Stomach smooth muscle (tissue), 2 donors: ENCODE data around the gene INPP5K.
"Not testable (repeated sequence)": the region's sequence is repeated elsewhere in the genome, so short reads cannot be mapped to it uniquely, and the experiment has no call there.

Experiments
- H3K27ac ChIP-seq: one replicate; pipeline ENCODE4 v1.7.0; 2013; ENCODE audit warnings: mild to moderate bottlenecking, low read length, inconsistent platforms
- H3K27me3 ChIP-seq, 2 donors: one replicate each; pipeline ENCODE4 v1.7.0; 2013; ENCODE audit warnings: low read length in 2 of 2; ENCODE audit not compliant: insufficient read depth in 2 of 2, control insufficient read depth in 1 of 2
- H3K36me3 ChIP-seq, 2 donors: one replicate each; pipeline ENCODE4 v1.7.0; 2013; ENCODE audit warnings: low read length in 2 of 2; ENCODE audit not compliant: control insufficient read depth in 2 of 2, insufficient read depth in 2 of 2
- H3K4me1 ChIP-seq: one replicate; pipeline ENCODE4 v1.7.0; 2013; ENCODE audit warnings: low read length; ENCODE audit not compliant: control insufficient read depth, insufficient read depth
- H3K4me3 ChIP-seq, 2 donors: one replicate each; pipeline ENCODE4 v1.7.0; 2013; ENCODE audit warnings: low read length in 2 of 2
- H3K9ac ChIP-seq, 2 donors: one replicate each; pipeline ENCODE4 v1.7.0; 2013; ENCODE audit warnings: low read length in 2 of 2, mild to moderate bottlenecking in 1 of 2
- H3K9me3 ChIP-seq, 2 donors: one replicate each; pipeline ENCODE4 v1.7.0; 2013; ENCODE audit warnings: low read length in 2 of 2; ENCODE audit not compliant: control insufficient read depth in 2 of 2
- donor health status: healthy.
- donor health status: Pancreatic carcinoma.

INPP5K gene

DNA sequence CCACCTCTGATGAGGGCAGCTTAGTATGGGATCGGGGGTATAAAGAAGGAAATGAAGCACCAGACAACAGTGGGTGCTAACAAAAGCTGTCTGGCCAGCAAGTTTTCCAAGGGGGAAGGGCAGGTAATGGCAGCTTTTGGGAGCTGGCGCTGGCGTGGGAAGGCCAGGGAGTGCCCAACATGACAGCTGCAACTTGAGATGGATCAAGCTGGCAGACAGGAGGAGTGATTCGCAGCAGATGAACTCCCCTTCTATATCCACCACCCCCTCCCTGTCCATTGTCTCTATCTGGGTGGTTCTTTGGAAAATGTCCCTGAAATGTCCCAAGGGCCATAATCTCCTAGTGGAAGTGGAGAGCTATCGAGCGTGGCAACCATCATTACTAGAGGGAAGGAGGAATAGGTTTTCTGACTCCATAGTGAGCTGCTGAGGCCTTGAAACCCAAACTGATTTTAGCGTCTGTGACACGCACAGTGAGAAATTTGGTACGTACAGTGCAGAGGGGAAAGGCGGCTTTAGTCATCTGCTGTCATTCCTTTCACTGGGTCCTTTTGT lies 4.8 kb upstream of the INPP5K start:
- H3K27ac ChIP-seq: no peak overlapping the region
- no peak overlapping the region for H3K9ac ChIP-seq
- no peaks in the 10 kb centered on the region for H3K27me3 ChIP-seq
- H3K36me3 ChIP-seq: peaks cover 18 to 23% of the 10 kb centered on the region in 2 donors
- H3K9me3 ChIP-seq: no peaks in the 10 kb centered on the region
- H3K4me1 ChIP-seq: peaks cover 9% of the 10 kb centered on the region
- no peak overlapping the region for H3K4me3 ChIP-seq

DNA sequence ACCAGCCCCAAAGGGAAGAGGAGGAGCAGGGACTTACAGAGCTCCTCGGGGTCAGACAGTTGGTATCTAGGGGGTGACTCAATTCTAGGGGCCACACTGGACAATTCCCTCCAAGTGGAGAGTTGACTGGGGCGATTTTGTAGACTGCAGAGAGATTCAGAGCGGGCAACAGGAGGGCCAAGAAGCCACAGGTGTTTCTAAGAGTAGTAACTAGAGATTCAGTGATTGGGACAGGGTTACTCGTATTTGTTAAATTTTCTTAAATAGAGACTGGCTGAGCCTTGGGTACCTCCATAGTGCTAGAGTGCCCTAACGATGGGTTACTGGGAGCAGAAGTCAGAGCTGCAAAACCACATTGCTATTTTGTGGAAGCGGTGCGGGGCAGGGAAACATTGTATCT lies 3.3 kb upstream of the INPP5K start:
- Histone ChIP-seq H3K27me3 (no peaks in the 10 kb centered on the region), H3K27ac (no peak overlapping the region), H3K36me3 (peaks cover 15 to 18% of the 10 kb centered on the region in 2 donors), H3K9ac (no peak overlapping the region), H3K4me1 (peaks cover 23% of the 10 kb centered on the region), H3K4me3 (no peak overlapping the region), H3K9me3 (no peaks in the 10 kb centered on the region)

DNA sequence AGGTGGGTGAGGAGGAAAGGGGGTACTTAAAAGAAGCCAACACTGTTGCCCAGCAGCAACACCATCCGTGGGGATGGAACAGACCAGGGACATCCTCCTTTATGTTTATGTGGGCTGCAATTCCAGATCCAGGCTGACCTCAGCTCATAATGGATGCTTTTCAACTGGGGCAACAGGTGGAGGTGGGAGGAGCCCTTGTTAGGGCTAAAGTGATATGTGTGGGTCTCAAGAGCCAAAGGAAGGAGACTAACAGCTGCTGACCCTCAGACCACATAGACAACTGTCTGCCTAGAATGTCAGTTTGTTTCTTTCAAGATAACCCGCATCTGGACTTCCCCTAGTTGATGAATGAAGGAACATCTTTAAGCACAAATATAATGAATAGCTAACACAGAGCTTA lies 2.0 kb upstream of the INPP5K start:
- peaks cover 29% of the 10 kb centered on the region for H3K4me1 ChIP-seq
- no peaks in the 10 kb centered on the region for H3K9me3 ChIP-seq
- H3K27ac ChIP-seq: no peak overlapping the region
- H3K9ac ChIP-seq: no peak overlapping the region
- peaks cover 19 to 21% of the 10 kb centered on the region in 2 donors for H3K36me3 ChIP-seq
- no peaks in the 10 kb centered on the region for H3K27me3 ChIP-seq
- no peak overlapping the region for H3K4me3 ChIP-seq

DNA sequence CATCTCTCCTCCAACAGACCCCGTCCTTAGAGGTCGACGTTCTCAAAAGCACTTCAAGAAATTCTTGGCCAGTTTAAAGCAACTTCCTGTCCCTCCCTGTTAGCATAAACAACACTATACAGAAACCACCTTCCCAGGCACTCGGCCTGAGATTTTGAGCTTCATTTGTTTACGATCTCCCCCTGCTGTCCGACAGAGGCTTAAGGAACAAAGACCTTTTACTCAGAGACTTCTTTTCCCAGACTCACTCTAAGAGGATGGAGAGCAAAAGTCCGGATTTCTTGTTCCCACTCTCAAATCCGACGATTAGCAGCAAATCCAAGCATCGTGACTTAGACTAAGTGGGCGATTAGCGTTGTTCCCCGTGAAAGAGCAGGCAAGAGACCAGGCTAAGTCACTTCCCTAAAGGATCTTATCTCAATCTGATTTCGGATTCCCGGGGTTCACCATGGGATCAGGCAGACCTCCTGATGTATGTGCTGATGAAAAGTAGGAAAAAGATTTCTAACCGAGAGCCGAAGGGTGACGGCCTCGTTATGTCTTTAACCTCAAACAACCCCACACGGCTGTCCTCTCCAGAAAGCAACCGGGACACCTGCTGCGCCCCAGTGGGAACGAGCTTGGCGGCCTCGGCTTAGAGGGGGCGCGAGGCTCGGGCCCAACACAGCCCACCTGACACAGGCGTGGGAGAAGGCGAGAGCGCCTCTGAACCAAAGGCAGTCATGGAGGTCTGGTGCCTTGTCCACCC lies 598 bp downstream of the INPP5K start:
- H3K9me3 ChIP-seq: no peaks in the 10 kb centered on the region
- H3K9ac ChIP-seq: peak overlapping the region; percentile 86 to 87
- H3K4me1 ChIP-seq: peaks cover 53% of the 10 kb centered on the region
- no peaks in the 10 kb centered on the region for H3K27me3 ChIP-seq
- H3K4me3 ChIP-seq: peak overlapping the region; percentile 94
- peaks cover 17 to 21% of the 10 kb centered on the region in 2 donors for H3K36me3 ChIP-seq
- H3K27ac ChIP-seq: peak overlapping the region; percentile 90

DNA sequence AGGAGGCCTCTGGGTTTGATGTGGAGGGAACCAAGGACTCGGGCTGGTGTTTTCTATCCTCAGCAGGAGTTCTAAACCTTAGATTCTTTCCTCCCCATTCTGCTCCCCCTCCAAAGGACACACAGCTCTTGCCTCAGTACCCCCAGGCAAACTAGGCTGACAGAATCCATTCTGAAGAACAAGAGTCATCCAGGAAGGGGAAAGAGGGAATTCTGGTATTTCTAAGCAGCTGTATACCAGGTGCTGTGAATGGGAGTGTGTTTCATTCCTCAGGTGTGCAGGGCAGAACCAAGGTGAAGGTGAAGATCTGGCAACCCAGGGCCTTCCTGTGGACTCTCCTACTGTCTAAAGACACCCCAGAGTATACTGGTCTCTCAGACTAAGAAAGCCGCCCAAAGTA lies 4.1 kb downstream of the INPP5K start:
- peaks cover 18 to 25% of the 10 kb centered on the region in 2 donors for H3K36me3 ChIP-seq
- H3K4me1 ChIP-seq: peaks cover 50% of the 10 kb centered on the region
- H3K9me3 ChIP-seq: no peaks in the 10 kb centered on the region
- no peaks in the 10 kb centered on the region for H3K27me3 ChIP-seq
- H3K4me3 ChIP-seq: peak overlapping the region in 1 of 2 donors; percentile 22
- peak overlapping the region; percentile 79 for H3K27ac ChIP-seq
- peak overlapping the region in 1 of 2 donors; percentile 68 for H3K9ac ChIP-seq

DNA sequence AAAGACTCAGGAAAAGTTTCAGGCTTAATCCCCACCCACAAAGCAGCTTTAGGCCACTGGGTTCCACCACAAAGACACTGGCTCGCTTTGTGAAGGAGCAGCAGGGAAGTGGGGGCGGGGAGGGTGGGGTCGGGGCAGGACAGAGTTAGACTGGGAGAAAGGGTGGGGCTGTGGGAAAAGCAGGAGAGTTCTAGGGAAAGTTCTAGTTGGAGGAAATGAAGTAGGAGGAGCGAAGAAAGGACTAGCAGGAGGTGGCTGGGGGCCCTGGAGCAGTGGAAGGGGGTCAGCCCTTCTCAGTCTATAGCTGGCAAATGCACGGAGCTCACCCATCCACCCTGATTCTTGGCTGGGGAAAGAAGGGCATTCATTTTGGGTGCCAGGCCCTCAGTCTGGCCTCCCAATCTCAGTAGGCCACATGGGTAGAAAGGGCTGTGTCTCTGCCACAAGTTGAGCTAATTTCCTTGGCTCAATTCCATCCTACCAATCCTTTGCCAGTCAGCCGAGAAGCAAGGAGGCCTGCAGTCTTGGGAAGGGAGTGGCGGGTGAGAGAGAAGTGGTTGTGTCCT lies 4.6 kb downstream of the INPP5K start:
- Histone ChIP-seq H3K27ac (peak overlapping the region; percentile 79), H3K9me3 (no peaks in the 10 kb centered on the region), H3K4me1 (peaks cover 45% of the 10 kb centered on the region), H3K4me3 (no peak overlapping the region), H3K36me3 (peaks cover 18 to 25% of the 10 kb centered on the region in 2 donors), H3K27me3 (no peaks in the 10 kb centered on the region), H3K9ac (peak overlapping the region in 1 of 2 donors; percentile 68)

DNA sequence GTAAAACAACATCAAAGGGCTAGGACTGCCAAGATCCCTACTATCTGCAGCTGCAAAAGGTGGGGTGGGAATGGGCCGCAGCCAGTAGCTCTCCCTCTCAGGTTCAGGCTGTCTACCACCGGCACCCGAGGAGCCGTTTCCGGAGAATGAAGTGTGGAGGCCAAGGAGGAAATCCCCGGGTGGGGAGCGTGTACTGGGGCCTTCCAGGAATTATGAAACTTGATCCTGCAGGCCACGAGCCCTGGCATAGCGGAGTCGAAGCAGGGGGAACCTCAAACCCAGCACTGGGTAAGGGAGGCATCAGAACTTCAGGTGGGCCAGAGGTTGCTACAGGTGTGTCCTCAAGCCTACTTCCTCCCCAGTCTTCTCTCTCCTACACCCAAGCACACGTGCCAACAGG lies 5.1 kb downstream of the INPP5K start:
- Histone ChIP-seq H3K4me1 (peaks cover 45% of the 10 kb centered on the region), H3K9ac (peak overlapping the region in 1 of 2 donors; percentile 66), H3K4me3 (no peak overlapping the region), H3K9me3 (no peaks in the 10 kb centered on the region), H3K27ac (peak overlapping the region; percentile 79), H3K36me3 (peaks cover 19 to 30% of the 10 kb centered on the region in 2 donors), H3K27me3 (no peaks in the 10 kb centered on the region)

DNA sequence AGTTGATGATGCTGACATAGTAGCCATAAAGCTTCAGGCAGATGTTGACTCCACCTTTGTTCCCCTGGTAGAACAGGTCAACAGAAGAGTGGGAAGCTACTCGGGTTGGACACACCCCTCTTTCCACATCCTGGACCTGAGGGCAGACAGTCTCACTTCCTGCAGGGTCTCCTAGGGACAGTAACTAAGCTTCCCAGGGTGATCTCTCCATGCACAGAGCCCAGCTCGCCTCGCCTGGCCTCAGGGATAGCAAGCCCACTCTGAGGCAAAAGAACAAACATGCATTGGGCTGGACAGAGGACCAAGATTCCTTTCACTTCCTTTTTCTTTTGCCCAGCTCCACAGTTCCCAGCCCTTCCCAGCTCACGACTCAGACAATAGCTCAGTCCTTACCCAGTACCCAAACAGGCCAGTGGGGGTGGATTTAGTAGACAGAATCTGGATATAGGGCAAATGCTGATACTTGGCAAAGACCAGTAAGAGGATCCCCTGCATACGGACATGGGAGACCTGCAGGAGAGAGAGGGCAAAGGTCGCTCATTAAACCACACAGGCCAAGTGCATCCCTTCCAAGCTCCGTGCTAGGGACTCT lies 7.0 kb downstream of the INPP5K start:
- Histone ChIP-seq H3K4me1 (peaks cover 29% of the 10 kb centered on the region), H3K9me3 (no peaks in the 10 kb centered on the region), H3K27ac (no peak overlapping the region), H3K27me3 (no peaks in the 10 kb centered on the region), H3K36me3 (peaks cover 21 to 35% of the 10 kb centered on the region in 2 donors), H3K4me3 (no peak overlapping the region), H3K9ac (no peak overlapping the region)

DNA sequence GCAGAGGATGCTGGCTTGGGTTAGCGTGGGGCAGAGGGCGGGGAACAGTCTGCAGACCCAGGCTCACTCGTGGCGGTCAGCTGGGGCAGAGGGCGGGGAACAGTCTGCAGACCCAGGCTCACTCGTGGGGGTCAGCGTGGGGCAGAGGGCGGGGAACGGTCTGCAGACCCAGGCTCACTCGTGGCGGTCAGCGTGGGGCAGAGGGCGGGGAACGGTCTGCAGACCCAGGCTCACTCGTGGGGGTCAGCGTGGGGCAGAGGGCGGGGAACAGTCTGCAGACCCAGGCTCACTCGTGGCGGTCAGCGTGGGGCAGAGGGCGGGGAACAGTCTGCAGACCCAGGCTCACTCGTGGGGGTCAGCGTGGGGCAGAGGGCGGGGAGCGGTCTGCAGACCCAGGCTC lies 7.7 kb downstream of the INPP5K start:
- Histone ChIP-seq H3K4me1 (peaks cover 25% of the 10 kb centered on the region), H3K36me3 (peaks cover 21 to 39% of the 10 kb centered on the region in 2 donors)
- H3K9me3 ChIP-seq, H3K9ac ChIP-seq, H3K4me3 ChIP-seq, H3K27me3 ChIP-seq, H3K27ac ChIP-seq: not testable (repeated sequence)

DNA sequence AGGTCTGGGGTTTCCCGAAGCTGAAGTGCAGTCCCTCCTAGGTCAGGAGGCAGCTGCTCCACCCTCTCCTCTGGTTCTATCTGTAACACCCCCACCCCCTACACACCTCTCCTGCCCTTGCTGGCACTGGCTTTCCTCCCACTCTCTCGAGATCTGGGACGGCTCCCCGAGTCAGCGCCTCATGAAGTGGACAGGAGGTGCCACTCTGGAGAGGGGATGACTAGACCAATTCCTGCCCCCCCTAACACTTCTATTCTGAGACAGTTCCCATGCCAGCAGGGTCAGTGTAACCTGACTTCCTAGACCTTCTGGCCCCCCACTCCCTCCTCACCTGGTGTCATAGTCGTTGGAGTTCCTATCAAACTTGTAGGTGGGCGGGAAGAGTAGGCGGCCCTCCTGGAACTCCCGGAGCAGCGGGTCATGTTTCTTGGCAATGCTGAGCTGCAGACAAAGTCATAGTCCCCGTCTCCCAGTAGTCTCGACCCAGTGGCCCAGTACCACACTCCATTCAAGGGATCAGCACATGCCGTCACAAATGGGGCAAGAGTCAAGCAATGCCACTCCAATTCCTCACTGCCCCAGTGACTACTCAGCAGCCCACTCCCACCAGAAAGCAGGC lies 9.7 kb downstream of the INPP5K start:
- Histone ChIP-seq H3K27ac (no peak overlapping the region), H3K9ac (no peak overlapping the region)

More for the DNA sequence above, 9.7 kb downstream of the INPP5K start:
- Histone ChIP-seq H3K4me3 (no peak overlapping the region), H3K27me3 (no peaks in the 10 kb centered on the region), H3K9me3 (no peaks in the 10 kb centered on the region), H3K4me1 (peaks cover 10% of the 10 kb centered on the region), H3K36me3 (peaks cover 14 to 31% of the 10 kb centered on the region in 2 donors)
